ENCODE data around the gene LSM3. TPM values are rescaled to one million over a fixed set of nuclear protein-coding genes. Genes with fewer than 3 reads are reported as not detected.

LSM3 gene
- total and polyA plus RNA-seq, 9 of the 15 experiments (the other 6 are each of a cell fraction or from before 2014, with no cell fraction given), result 33.8 to 203 (median 61.2) TPM

- no peak for TF ChIP-seq GTF3C2 (IDR thresholded peaks at IDR 0.05; ENCODE audit: borderline replicate concordance, extremely low read depth, insufficient read length)
- TF ChIP-seq ZNF707 (CRISPR knock-in tag; conservative IDR thresholded peaks at IDR 0.05), result no peak
- TF ChIP-seq CBX2 (IDR thresholded peaks at IDR 0.05; ENCODE audit: insufficient read depth, low read length, poor library complexity, severe bottlenecking), result no peak
- TF ChIP-seq CTCF (IDR thresholded peaks at IDR 0.05 in 2 of 3, conservative IDR thresholded peaks at IDR 0.05 in 1 of 3; ENCODE audit: insufficient read depth in 2 of 3, low read depth in 1 of 3, low read length in 3 of 3), result no peak
- TF ChIP-seq TBL1XR1 (IDR thresholded peaks at IDR 0.05; ENCODE audit: low read length in 2 of 2), result no peak
- TF ChIP-seq ZNF589 (CRISPR knock-in tag; IDR thresholded peaks at IDR 0.05; ENCODE audit: low read depth), result no peak
- TF ChIP-seq ELF2 (CRISPR knock-in tag; IDR thresholded peaks at IDR 0.05), result no peak
- TF ChIP-seq THRB (CRISPR knock-in tag; conservative IDR thresholded peaks at IDR 0.05), result no peak
- TF ChIP-seq SMARCB1 (IDR thresholded peaks at IDR 0.05; ENCODE audit: insufficient read length, low read depth), result no peak
- no peak for TF ChIP-seq HNRNPUL1 (IDR thresholded peaks at IDR 0.05; ENCODE audit: low read length)
- TF ChIP-seq HDAC8 (tag; IDR thresholded peaks at IDR 0.05), result no peak
- TF ChIP-seq EGR1 (conservative IDR thresholded peaks at IDR 0.05), result no peak
- no peak for TF ChIP-seq GATAD2A (IDR thresholded peaks at IDR 0.05)
- no peak for TF ChIP-seq BRD9 (IDR thresholded peaks at IDR 0.05; ENCODE audit: low read depth, partially characterized antibody)
- TF ChIP-seq SRSF9 (IDR thresholded peaks at IDR 0.05; ENCODE audit: borderline replicate concordance, low read depth, low read length), result no peak
- peak; percentile 65 for TF ChIP-seq PKNOX1 (IDR thresholded peaks at IDR 0.05)
These were observed 6.1 kb upstream of the LSM3 start (continued) for GRCh38 chr3:14172496-14172895.

All from K562 (cell line).